Medulla oblongata (tissue), 1 donor: ENCODE results near the gene DLGAP1.
A peak's percentile ranks its signal among the peaks of the same experiment; 100 is the strongest.

Experiments used
- DNase-seq: peaks from one replicate; pipeline ENCODE4 v3.0.0-alpha.2; 2015; ENCODE audit errors: extremely low spot score

DLGAP1 gene

DNA sequence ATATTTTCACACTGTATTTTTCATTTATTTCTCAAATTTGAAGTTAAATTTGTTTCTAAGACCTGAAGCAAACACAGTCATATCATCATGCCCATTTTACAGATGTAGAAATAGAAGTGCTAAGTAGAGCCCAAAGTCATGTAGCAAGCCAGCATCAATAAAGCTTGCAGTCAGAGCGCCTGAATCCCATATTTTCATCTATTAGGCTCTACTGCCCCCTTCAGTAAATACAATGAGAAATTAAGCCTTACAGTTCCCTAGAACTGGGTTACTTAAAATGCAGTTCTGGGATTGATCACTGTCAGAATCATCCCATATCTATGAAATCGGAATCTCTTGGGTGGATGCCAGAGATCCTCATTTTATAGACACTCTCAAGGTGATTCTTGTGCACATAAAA is 585.3 kb downstream of the DLGAP1 start:
- DNase-seq: peak; percentile 69

DNA sequence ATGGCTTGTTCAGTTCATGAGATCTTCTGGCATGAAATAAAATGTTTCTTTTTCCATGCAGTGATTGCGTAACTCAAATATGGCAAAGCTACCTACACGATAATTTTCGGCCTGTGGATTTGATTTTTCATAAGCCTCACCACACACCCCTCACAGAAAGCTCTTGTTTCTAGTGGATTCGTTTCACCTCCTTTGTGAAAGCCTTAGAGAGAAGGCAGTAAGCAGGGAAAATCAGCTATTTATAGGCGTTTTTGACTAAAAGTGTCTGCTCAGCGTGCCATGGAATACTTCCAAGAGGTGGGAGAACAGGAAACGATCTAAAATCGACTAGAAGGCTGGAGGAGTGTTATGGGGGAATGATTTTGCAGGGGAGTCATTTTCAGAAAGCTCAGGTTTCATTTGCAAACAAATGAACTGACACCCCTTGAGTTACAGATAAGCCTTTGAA is 587.2 kb downstream of the DLGAP1 start:
- DNase-seq: no peak

DNA sequence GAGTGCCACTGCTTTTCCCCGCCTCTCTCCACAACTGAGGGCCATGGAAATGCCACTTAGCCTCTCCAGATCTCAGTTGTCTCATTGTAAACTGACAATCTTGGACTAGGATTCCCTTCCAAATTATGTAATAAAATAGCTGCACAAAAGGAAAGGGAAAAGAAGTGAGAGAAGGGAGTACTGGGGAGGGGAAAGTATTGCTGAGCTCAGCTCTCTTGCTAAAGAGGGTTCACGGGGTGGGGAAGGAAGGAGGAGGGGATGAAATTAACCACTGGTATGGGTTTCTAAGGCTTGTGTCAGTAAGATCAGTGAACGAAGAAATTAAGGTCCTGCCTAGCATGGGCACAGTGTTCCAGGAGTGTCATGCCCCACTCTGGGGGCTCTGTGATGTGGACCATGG is 587.9 kb downstream of the DLGAP1 start:
- DNase-seq: no peak

DNA sequence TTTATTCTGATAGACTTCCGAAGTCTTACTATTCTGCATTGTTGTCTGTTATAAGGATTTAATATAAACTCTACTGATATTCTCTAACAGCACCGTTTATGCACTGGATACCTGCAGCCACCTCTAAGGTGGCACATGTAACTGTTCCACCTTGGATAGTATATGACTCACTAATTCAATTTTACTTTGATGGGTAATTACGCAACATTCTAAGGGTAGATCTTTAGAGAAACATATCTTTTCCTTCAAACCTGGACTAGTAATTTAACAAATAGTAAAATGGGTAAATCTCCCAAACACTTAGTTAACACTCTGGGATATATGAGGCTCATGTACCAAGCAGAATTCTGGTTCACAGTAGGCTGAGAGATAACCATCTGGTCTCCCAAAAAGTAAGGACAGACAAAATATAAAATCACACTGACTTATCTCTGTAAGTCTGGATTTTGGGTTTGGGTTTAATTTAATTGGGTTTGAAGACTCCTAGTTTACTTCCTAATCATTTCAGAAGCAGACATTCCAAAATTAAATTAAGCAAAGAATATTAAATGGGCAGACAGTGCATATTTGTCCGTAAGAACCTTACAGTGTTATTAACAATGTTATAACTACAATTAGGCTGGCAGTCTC is 590.3 kb downstream of the DLGAP1 start:
- no peak for DNase-seq

DNA sequence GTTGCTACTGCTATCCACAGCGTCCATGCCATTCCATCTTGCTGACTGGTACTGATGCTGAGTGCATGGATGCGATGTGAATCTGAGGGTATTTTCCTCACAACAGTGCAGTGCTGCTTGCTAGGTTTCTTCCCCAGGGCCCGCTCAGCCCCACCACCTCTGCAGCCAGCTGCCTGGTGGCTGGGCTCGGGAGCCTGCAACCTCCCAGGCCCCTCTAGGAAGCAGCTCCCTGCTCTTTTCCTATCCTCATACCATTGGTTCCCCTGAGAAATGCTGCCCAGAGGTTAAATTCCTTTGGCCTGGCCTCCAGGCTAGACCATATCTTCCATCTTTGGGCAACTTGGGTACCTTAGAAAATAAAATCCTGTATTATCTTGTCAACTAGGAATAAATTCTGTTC is 591.5 kb downstream of the DLGAP1 start:
- DNase-seq: no peak

DNA sequence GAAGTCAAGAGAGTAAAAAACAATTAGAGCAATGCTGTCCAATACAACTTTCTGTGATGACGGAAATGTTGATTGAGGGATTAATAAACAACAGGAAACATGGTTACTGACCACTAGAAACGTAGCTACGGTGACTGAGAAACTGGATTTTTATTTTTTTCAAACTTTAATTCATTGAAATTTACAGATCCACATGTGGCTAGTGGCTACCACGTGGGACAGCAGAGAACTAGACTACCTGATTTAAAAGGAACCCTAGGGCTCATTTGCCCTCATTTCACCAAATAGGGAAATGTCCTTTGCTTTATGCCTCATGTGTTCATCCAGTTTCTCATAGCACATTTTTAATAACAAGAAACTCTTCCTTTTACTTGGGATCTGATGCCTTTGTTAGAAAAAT is 592.1 kb downstream of the DLGAP1 start:
- no peak for DNase-seq

DNA sequence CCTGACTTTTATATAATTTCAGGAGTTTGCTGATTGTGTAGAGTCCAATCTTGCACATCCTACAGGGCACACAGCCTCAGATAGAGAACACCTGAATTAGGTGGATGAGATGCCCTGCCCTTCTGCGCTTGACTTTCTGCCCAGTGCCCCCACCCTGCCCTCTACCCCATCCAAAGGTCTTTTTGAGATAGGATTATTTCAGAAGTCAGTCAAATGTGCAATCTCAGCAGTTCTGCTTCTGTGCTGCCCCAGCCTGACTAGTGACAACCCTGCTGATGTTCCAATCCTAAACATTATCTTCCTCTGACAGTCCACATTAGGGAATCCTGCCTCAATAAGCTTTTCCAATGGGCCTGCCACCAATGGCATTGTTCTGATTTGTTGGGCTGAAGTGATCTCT is 593.6 kb downstream of the DLGAP1 start:
- DNase-seq: no peak

DNA sequence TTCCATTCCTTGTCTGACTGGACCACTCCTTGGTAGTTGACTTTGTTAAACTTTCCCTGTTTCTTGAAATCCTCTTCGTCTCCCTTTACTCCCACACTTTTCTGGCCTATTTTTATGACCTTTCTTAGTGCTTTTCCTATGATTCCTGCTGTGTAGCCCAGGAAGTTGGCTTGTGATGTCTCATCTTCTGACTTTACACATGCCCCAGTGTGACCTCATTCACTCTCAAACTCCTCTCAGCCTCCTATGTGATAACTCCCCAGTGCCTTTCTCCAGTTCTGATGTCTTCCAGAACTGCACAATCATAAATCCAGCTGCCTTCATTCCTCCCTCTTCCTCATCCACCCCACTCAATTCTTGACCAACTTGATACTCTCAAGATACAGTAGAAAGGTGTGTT is 597.6 kb downstream of the DLGAP1 start:
- no peak for DNase-seq

DNA sequence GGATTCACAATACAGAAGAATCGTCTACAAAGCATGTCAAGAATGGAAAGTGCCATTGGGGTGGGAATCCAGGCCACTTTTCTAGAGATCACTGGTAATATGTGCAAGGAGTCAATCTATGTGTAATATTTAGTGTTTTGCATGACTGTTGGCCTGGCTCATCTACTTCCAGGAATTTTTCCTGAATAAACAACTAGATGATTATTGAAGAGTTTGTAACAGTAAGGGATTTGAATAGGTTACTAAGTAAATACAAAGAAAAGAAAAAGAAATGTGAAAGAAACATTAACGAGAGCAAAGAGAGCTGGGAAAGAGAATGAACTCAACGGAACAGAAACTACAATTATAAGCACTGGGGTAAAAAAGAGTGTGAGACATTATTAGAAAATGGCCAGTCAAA is 599.1 kb downstream of the DLGAP1 start:
- no peak for DNase-seq

DNA sequence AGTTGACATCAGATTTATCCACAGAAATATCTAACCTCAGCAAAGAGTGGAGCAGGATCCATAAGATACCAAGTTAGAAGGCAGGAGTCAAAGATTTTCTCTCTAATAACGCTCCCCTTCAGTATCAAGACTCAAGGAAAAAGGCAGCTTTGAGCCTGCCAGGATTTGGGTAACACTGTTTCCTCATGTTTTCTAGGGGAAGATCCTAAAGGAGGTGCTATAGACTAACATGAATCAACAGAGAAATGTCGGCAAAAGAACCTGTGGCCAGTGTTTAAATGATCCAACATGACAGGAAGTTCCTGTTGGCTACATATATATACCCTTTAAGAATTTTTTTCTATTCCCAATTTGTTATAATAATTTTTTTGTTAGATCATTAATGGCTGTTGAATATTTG is 602.8 kb downstream of the DLGAP1 start:
- no peak for DNase-seq

DNA sequence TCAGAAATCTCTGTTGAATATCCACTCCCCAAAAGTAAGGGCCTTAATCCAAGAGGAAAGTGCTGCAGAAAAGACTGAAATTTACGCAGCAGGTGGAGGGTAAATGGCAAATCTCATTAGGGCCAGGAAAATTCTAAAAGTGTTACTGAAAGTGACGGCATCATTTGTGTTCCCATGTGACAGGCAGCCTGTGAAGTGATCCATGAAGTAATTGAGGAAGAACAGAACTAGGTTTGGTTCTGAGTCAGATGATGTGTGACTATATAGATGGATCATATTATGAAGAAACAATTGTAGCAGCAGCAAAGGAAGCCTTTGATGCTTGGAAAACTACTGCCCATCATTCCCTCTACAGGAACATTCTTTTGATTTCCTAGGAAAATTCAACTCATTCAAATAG is 603.9 kb downstream of the DLGAP1 start:
- no peak for DNase-seq

DNA sequence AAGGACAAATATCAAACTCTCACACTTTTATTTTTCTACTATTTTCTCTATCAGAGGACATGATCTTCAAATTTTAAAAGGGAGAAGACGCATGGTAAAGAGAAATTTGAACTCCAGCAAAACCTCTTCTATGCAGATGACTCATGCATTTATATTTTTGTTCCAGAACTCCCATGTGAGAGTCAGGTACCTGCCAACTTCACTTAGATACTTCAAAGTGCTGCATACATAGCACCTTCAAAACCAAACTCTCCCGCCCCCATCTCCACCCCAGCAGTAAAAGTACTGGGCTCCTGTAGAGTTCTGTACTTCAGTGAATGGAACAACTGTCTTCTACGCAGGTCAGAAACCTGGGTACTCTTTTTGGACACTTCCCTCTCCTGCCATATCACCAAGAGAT is 606.8 kb downstream of the DLGAP1 start:
- no peak for DNase-seq

DNA sequence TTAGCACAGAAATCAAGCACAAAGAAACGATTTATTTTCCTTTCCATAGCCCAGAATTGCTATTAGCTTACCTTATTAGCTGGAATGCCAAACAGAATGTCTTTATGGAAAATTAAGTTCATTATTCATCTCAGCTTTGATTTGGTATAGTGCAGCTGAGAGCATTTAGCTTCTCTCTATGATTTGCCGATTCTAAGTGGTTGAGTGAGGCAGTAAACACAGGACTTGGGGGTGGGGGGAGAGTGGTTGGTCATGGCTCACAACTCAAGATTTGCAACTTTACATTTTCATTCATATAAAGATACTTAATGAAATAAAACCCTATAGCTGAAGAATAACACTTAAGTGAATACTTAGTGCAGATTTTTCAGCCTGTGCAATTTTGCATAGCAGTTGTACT is 609.9 kb downstream of the DLGAP1 start:
- no peak for DNase-seq

DNA sequence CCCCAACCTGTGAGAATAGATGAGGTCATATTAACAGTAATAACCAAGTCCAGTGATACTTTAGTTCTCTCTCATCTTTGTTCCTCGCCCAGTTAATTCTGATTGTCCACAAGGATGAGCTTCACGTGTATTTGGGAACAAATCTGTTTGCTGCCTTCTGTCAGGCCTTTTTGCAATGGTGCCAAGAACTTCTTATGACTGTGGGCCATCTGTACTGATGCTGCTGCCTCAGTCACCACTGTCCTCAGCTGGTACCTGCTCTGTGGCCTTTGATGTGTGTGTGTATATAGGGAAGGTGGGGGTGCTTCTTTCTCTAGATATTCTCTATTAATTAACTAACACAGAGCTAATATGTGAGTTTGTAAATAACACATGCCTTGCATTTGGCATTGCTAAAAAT is 612.3 kb downstream of the DLGAP1 start:
- DNase-seq: no peak

DNA sequence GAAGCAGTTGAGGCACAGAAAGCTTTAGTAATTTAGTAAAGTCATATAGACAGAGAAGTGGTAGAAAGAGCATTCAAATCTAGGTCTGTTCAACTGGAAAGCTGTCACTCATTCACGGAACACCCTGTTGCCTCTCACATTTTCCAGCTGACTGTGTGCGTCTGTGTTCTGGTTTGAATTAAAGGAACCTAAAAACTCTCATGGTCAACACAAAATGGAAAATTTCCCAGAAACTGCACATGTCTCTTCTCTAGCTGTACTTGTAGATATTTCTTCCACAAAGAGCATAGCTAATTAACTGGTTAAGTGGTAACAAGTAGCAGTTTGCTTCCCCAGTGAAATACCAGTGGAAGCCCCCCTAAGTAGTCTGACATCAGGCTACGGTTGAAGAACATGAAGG is 614.3 kb downstream of the DLGAP1 start:
- no peak for DNase-seq

DNA sequence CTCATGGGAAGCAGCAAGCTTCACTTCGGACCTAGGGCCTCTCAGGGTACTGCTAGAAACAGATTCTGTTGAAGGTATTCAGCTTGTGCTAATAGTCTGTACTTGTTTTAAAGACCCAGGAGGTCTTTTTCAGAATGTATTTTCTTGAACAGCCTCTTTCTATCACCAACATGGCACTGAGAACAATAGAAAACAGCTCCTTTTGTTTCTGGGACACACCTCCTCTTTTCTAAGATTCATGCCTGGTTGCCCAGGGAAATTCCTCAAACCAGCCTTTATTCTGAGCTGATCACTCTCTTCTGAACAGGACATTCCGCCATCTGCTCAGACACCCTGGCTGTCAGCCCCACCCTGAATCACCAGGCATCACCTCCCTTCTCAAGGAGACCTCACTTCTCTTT is 615.5 kb downstream of the DLGAP1 start:
- no peak for DNase-seq

DNA sequence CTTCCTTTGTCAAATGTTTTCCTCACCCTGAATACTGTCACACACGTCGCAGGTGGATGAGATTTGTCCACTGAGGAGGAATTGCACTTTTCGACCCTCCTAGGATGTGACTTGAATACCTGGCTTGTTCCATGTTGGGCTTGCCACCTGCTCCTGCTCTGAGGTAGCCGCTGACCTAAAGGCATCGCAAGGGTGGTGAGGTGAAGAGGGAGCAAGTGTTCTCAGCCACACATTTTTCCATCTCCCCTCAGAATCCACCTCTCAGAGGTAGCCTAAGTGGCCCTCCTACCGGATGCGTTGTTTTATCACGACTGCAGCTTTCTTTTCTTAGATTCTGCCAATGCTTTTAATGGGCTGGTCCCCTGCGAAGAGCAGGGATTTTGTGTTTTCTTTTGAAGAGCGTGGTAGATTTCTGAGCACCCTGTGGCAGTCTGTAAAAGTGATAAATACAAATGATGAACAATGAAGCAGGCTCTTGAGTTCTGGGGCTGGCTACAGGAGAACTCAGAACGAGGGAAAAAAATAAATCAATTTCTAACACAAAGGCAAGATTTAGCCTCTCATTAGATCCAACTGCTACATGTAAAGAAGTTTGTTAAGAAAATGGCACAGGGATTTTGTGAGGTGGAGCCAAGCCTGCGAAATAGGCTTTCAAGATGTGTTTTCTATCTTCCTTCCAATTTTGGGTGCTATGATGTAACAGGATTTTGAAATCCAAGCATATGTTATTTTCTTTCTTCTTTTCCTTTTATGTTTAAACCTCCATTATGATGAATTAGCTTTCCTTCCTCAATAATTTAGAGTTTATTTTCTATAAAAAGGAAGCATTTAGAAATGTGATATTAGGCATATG is 618.4 kb downstream of the DLGAP1 start:
- no peak for DNase-seq

DNA sequence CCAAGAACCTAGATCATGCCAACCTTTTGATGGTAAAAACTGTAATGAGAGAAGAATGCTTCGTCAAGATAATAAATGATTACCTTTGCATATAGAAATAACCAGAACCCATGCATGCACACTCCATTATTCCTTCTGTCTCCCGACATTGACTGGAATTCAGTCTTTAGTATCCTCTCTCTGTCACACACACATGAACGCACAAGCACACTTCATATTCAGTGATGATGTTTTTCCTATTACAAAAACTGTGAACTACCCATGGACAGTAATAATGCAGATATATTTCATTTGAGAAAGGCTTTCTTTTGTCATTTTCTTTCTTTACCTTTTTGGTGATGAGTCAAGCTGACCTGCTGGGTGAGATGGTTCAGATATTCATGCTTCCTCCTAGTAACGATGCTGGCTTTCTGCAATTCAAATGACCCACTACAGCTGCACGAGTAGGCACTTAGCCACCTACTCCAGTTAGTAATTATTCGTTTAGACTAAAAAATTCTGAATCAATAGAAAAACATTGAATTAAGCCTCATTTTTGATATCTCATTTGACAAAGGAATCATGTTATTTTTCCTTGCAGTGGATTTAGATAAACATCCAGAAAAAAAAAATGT is 623.0 kb downstream of the DLGAP1 start:
- DNase-seq: no peak

DNA sequence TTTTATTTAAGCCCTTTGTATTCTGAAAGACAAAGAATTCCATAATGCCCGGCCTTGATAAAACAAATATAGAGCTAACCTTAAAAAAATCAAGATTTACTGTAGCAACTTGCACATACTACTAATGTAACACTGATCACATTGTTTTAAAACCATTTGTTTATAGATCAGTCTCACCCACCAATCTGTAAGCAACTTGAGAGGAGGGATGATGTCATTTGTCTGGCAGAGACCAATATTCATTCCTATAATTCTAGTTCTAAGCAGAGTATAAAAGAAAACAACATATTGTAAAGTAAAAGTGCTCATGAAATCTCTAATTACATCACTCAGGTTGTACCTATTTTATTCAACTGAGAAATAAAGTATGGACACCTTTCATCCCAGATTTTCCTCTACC is 624.5 kb downstream of the DLGAP1 start:
- DNase-seq: no peak

DNA sequence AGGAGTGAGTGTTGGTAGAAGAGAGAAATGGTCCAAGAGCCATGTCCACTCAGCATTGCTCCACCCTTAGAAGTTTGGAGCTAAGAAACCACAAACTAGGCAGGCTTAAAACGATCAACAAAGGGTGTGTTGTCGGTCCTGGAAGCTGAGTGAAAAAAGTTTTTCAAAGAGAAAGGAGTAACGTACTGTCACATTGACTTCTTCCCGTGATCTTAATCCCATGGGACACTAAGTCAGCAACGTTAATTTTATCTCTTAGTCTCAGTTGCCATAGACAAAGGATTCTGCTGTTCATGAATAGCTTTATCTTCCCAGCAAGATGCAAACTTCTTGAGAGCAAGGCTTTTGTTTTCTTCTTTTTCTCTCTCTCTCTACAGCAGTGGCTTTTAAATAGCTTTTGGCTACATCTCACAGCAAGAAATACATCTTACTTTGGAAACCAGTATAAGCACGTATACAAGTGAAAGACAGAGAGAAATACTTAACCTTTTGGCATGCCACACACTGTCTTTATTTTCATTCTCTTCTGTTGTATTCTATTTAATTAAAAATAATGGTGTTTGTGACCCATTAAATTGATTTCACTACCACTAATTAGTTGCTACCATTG is 627.8 kb downstream of the DLGAP1 start:
- no peak for DNase-seq

DNA sequence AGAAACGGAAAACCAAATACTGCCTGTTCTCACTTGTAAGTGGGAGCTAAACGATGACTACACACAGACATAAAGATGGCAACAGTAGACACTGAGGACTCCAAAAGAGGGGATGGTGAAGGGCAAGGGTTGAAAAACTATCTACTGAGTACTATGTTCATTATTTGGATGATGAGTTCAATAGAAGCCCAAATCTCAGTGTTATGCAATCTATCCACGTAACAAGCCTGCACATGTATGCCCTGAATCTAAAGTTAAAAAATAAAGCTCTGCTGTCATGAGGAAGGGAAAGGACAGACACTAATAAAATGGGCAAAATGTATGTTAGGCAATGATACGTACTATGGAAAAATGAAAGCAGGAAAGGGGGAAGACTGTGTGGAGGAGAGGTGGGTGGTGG is 629.1 kb downstream of the DLGAP1 start:
- DNase-seq: no peak

DNA sequence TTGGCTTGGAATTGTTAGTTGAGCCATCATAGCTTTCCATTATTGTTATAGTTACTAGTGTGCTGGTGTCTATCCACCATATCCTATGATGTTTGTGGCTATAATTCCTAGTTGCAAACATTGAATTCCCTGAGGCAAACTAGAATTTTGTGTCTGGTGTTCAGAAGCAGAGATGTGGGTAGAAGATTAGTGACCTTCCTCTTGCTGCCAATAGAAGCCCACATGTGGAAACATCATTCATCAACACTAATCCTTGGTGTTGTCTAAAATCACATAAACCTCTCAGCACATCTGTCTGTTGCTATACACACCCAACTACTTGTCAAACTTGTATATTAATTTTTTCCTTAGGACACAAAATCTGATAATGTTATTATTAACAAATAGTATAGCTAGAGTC is 631.0 kb downstream of the DLGAP1 start:
- DNase-seq: no peak

DNA sequence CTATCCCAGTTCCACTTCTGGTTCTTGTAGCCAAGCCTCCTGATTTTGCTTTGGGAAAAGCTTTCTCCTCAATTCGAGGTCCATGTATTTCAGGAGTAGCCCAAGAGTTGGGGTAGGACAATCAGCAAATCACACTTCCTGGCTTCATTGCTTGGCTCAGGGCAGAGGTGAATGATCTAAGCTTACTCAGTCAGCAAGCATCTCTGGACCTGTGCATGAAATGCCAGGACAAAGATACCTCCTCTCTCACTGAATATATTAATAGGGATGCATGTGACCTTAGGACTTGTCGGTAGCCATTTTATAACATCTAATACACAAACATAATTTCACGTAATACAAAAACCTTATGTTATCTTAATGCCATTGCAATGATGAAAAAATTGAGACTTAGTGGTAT is 632.0 kb downstream of the DLGAP1 start:
- DNase-seq: no peak
